HG03135 (cell line): Measurements from ENCODE around the gene PML.

Experiments
- ATAC-seq: cut with Tn5 transposase; IDR thresholded peaks from one replicate; pipeline ENCODE4 v1.9.1; 2021; ENCODE audit warnings: mild to moderate bottlenecking, moderate library complexity; ENCODE audit not compliant: unreplicated experiment

PML gene

DNA sequence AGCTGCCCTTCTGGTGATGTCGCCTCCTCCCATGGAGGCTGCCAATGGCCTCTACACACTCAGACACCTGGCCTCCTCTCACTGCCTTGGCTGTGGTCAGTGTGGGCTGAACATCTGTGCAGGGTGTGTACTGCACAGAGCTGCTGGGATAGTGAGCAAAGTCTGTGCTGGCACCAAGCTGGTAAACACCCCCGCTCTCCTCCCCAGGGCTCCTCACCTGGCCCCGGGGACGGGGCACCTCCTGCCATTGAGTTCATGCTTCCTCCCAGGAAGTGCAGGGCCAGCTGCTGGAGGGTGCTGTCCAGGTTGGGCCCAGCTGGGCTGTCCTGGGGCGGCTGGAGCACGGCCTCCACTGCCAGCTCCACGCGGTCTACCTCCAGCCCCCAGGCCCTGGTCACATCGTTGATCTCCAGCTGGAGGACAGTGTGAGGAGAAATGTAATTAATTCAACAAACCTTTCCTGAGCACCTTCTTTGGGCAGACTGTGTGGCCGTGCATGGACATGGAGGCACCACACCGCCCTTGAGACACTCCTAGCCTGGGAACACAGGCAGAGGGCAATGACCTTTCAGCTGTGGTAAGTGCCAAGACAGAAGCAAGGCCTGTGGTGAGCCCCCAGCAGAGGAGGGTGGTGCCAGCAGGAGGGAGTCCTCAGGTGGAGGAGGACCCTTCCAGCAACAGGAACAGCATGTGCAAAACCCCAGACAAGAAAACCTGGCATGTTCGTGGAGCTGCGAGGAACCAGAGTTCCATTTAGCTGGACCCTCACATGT lies 9.2 kb upstream of the PML start:
- ATAC-seq: no peak

DNA sequence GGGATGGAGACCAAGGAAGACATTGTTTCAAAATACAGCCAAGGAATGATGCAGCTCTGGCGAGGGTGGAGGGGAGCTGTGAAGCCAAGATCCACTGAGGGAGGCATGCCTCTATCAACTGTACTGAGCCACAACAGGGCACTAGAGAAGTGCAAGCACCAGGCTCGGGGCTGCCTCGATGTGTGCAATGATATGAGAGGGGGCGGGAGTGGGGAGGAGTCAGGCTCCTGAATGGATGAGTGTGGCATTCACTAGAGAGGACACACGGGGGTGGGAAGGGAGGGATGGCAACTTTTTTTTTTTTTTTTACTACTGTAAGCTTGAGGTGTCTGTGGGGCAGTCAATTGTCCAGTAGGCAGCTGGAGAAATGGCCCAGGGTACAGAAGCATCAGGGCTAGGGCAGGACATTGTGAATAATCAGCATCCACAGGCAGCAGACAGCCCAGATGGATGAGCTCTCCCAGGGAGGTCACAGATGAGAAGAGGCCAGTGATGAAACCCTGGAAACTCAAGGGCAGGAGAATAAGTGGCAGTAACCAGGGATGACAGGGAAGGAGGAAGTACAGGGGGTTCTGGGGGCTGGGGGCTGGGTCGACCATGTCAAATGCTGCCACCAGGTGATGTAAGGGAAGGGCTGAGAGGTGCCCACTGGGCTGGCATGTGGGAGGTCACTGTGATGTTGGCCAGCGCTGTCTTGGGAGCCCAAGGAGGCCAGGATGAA lies 8.3 kb upstream of the PML start:
- no peak for ATAC-seq

DNA sequence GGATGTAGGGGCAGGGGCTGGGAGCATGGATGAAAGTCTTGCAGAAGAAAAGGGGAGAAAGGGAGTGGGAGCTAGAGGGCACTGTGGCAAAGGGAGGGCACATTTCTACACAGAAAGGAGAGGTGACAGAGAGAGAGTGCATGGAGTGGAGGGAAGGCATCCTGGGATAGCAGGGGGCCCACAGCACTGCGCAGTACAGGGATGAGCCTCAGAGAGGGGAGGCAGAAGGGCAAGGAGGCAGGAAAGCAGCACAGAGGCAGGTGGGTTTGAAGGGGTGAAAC lies 7.8 kb upstream of the PML start:
- ATAC-seq: no peak

DNA sequence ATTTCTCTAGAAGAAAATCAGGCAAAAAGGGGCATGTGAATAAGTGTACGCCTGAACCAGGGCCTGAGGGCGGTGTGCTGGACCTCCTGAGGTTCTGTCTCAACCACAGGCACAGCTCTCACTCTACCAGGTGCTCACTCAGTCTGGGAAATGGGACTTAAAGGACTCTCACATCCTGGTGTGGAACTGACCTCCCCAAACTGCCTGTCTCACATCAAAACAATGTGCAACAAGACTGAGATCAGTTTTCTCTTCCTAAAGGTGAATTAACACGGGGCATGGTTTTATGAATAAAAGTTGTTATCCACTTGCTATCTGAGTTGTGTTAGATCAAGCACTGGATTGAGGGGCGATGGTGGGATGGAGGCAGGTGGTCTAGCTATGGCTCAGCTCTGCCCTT lies 7.3 kb upstream of the PML start:
- ATAC-seq: no peak

DNA sequence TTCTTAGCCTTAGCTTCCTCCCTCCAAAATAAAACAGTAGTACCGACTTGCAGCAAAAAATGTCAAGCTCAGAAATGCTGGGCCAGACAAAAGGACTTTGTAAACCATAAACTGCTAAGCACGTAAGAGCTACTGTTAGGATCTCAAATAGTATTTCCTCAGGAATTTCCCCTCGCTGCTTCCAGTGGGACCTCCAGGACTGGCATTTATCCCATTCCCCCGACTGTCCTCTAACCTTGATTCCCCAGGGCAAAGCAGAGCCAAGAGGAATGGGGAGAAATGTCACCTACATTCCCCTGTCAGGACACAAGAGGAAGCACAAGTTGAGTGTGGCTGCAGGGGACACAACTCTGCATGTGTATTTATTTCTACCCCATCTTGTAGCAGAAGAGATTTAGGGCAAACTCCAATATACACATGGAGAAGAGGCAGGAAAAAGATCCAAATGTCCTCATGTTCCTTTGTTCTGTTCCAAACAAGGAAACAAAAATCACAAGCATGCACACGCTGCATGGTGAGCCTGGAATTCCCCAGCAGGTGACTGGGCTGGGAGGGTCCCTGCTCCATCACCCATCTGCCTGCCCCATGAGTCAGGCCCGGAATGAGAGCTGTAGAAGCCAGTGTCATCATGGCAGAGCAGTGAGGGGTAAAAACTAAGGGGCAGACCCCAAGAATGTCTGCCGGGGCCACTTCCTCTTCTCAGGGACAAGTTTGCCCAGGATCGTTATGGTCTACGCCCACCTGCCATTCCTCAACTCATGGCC lies 6.7 kb upstream of the PML start:
- ATAC-seq: no peak

DNA sequence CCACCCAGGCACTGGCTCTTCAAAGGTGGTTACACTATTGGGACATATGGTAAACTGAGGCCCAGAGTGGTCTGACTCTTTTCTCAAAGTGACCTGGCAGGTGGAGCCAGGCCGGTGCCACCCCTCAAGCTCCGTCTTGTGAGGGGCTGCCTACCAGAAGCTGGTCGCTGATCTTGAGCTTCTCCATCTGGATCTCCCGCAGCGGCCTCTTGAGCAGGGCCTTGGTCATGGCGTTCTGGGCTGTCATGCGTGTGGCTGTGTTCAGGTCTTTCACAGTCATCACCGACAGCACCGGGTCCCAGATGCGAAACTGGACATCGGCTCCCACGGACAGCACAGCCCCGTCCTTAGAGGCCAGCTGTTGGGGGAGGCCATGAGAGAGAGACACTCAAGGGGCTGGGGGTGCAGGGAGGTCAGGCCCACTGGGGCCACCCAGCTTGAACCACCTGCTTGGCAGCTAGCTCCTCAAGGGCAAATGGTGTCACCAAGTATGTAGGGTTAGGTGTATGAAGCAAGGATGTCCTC lies 6.0 kb upstream of the PML start:
- ATAC-seq: no peak

DNA sequence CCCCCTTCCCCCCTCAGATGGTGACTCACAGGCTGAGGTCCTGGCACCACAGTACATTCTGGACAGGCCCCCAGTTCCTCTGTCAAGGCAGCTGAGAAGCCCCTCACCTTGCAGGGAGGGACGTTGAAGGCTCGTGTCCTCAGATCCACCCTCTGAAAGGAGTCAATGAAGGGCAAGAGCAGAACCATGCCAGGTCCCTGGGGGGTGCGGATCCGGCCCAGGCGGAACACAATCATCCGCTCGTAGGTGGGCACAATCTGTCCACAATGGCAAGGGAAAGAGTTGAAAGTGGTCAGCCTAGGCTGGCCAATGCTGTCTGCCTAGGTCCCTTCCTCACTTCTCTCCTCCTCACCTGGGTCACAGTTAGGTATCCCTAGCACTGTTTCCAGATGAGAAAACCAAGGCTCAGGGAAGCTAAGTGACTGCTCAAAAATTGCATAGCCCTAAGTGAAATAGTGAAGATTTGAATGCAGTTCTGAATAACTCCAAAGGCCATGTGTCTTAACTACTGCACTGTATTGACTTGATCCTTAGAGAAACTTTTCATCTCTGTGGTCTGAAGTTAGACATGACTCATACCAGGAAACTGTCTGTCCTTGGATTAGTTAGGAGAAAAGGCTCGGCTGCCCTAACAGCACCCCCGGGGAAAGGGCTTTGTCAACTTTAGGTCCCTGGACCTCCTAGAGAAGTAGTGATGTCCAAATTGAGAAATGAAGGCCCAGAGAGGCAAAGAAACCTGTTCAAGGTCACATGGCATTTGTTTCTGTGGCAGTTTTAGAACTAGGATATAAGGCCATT lies 5.3 kb upstream of the PML start:
- ATAC-seq: no peak

DNA sequence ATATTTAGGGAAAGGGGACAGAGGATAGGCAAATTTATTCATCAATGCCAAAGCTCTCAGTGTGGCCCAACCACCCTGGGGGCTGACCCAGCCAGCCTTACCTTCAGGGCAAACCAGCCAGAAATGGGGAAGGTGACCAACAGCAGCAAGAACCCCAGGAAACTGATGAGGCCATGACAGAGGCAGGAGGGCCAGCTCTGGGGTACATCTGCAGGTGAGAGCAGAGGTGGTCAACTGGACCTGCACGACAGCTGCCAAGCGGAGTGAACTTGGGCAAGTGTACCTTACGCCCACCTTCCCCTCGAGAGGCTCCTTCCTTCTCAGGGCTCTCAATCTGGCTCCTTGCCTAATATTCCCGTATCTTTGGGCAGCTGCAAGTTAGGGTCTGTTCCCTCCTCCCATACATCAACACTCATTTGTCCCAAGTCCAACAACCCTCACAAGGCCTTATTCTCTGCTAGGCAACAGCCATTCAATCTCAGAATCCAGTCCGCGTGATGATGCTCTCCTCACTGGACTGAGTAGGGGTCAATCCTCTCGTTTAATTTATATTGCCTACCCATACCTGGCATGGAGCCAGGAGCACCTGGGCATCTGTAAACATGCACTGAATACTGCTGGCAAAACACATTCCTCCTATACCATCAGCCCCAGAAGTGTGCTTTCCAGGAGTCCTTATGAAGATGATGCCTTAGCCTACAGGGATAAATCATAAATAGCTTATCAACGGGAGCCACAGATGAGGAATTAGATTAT lies 4.1 kb upstream of the PML start:
- no peak for ATAC-seq

DNA sequence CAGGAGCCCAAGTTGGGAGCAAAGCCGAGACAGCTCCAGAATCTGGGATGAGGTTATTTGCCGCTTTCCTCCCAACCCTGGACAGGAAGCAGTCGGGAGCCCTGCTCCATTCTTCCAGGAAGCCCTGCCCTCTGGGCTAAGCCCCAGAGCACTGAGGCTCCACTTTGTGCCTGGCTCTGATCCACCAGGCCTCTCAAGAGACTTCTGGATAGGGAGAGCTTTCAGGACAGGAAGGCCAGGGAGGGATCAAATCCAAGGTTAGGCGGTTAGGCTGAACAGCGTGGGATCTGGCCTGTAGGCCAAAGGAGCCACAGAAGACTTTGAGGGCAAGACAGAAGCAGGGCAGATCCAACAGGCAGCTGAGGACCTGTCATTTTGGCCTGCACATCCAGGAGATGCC lies 3.3 kb upstream of the PML start:
- ATAC-seq: no peak

DNA sequence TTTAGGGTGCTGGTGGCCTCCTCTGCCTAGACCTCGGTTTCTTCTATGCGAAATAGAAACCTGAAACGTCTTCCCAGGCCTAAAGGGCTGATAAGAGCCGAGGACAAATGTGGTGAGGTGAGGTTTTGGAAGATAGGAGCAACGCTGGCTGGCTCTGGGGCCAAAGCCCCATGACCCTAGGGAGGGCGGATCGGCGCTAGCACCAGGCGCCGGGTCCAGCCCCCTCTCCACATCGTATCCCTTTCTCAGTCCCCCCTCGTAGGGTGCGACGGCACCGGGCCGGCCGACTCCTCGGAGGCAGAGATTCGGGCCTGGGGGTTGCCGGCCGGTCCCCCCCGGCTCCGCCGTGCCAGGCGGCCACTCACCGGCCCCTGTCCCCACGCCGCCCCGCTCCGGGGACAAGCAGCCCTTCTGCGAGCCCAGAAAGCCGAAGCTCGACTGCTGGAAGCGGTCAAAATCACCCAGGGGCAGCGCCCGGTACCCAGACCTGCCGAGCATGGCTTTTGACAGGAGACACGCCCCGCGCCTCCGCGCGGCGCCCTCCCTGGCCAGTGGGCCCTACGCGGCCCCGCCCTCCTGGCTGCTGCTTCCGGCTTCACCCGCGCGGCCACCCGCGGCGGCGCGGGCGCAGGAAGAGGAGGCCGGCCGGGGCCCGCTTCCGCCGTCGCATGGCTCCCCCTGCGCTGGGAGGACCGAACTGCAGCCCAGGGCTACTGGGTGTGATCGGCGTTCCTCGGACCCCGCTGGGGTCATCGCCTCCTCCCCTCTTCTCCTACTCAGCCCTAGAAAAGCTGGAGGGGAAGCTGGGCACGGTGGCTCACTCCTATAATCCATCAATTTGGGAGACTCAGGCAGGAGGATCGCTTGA lies 2.6 kb upstream of the PML start, which contains the start of gene STOML1:
TSS of gene STOML1 (minus strand) at position 570 of the 868 bp plus-strand sequence. CDS start at position 498, 72 bp downstream.
- peak; percentile 67 for ATAC-seq

DNA sequence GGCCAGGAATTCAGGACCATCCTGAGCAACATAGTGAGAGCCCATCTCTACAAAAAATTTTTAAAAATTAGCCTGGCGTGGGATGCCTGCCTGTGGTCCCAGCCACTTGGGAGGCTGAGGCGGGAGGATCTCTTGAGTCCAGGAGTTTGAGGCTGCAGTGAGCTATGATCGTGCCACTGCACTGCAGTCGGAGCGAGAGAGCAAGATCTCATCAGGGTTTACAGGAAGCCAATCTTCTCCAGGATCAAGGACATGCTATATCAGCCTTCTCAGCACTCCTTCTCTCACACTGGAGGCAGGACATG lies 2.0 kb upstream of the PML start:
- no peak for ATAC-seq

DNA sequence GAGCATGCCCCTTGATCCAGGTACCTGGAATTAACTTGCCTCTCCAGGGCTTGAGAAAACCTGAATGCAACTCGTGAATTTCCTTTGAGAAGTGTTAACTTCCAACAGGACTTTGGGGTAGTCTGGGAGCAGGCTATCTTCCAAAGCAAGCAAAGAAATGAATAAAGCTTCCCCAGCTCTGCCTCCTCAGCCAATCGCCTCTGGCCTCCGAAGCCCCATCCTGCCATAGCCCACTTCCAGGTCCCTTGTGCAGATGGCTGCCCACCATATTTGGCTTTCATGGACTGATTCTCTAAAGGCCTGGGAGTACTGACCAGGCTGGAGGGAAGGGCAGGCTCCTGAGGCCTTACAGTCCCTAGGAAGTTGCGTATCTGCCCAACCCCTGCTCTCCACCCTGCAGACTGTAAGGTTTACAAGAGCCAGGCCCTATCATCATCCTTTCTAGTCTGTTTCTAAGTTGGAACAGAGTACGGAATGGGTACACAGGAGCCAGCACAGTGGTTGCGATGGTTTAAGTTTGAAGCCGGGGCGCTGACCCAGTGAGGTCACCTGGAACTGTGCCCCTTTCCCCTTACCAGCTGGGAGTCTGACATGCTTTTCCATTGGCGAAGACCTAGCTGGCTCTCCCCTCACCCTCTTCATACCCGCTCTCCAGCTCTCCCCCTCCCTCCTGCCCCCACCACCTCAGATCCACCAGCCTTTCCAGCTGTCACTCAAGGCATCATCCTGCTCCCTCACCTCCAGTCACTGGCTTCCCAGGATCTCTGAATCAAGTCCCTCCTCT lies 1.1 kb upstream of the PML start:
- no peak for ATAC-seq

DNA sequence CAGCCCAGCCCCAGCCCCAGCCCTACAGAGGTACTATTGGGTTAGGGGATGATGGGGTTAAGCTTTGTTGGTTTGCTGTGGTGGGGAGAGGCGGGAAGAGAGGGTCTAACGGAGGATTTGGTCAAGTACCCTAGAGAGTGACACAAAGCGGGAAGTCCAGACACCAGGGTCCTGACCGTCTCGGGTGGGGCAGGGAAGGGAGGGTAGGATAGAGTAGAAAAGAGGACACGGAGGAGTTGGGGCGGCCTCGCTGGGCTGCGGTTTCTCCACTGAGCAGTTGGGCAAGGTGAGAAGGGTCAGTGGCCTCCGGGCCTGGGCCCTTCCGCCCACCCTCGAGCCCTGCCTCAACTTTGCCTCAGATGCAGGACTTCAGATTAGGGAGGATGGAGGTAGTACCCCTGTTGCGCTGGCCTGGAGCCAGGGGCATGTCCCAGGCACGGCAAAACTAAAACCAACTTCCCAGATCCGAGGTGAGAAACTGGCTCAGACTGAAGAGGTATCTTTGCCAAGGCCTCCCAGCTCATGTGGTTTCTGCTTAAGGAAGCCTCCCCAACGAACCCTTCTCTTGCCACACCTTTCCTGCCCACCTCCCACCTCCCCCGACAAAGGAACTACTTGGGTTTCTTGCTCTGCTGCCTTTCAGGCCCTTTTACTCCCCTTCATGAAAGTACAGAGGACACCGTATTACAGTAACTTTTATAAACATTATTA lies 551 bp downstream of the PML start:
- ATAC-seq: no peak

DNA sequence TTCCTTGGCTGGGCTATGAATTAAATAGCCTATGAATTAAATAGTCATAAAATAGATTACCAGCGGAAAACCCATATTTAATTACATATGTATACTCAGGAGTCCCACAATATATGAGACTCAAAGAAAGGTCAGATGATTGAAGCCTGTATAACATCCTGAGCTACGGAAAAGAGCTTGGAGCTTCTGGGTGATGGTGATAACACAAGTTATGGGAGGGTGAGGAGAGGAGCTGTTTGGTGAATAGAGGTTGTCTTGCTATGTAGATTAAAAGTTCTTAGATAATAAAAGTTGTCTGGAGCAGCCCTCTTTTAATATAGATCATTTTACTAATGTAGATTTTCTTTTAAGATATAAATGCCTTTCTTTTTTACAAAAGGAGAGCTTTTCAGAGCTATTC lies 1.8 kb downstream of the PML start:
- ATAC-seq: no peak

DNA sequence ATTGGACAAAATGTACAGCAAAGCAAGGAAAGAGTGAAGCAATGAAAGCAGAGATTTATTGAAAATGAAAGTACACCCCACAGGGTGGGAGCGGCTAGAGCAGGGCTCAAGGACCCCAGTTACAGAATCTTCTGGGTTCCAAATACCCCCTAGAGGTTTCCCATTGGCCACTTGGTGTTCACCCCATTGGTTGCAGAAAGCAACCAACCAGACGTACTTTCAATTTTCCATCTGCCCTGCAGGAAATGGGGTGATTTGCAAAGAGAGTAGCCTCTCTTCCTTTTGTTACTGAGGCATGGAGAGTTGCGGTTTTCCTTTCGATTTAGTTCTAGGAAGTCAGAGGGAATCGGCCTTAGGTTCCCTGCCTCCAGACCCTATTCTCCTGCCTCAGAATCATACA lies 2.4 kb downstream of the PML start:
- no peak for ATAC-seq

DNA sequence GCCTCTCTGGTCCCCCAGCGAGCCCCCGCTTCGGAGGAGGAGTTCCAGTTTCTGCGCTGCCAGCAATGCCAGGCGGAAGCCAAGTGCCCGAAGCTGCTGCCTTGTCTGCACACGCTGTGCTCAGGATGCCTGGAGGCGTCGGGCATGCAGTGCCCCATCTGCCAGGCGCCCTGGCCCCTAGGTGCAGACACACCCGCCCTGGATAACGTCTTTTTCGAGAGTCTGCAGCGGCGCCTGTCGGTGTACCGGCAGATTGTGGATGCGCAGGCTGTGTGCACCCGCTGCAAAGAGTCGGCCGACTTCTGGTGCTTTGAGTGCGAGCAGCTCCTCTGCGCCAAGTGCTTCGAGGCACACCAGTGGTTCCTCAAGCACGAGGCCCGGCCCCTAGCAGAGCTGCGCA lies 3.5 kb downstream of the PML start:
- ATAC-seq: no peak

DNA sequence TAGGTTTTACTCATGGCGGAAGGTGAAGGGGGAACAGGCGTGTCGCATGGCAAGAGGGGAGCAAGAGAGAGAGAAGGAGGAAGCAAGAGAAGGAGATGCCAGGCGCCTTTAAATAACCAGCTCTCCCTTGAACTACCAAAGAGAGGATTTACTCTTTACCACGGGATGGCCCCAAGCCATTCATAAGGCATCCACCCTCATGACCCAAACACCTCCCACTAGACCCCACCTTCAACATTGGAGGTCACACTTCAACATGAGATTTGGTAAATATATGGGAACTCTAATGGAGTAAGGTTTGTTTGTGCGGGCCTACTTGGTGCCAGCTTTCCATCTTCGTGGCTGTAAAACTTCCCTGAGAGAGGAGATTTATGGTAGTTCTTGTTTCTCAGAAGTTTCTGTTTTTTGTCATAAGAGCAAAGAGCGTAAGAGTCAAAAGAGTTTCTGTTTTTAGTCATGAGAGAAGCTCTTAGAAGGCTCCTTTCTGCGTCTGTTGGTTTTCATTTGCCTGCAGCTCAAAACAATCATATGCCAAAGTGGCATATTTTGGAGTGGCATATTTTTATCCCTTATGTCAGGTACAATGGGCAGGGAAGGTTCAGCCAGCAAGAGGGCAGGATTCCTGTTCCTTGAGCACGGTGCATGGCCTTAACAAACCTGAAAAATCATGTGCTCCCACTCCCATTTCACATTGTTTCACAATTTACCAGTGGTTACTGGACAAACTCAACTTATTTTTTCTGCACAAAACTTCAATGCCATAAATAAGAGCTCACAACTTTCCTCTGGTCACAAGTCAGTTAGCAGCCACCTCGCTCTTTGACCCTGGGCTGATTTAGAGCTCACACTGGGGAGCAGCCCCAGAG lies 12.5 kb downstream of the PML start:
- no peak for ATAC-seq
